Gastroesophageal sphincter (tissue), 4 donors: ENCODE measurements around the gene KDM5A. TPM values are rescaled to one million over a fixed set of nuclear protein-coding genes. Genes with fewer than 3 reads are reported as not detected.

ENCODE experiments used
- ATAC-seq: fragments of 150-250 bp; one replicate; pipeline ENCODE4 v1.9.1; 2016; ENCODE audit warnings: mild to moderate bottlenecking, moderate library complexity
- H3K27ac ChIP-seq, 4 donors: fragments of 200-600 bp; sonication (generic) in 3 of 4; 1 replicate in 3 of 4; 2 replicates in 1 of 4; pipeline ENCODE4 v1.5.1; 2016 to 2019
- H3K27me3 ChIP-seq: fragments of 200-600 bp; sonication (generic); one replicate; pipeline ENCODE4 v1.5.1; 2019
- H3K36me3 ChIP-seq, 2 donors: fragments of 200-600 bp; sonication (generic); one replicate each; pipeline ENCODE4 v1.5.1; 2019; ENCODE audit warnings: control low read depth in 1 of 2
- H3K4me1 ChIP-seq, 3 donors: fragments of 200-600 bp; sonication (generic); 1 replicate in 2 of 3; 2 replicates in 1 of 3; pipeline ENCODE4 v1.5.1; 2016 to 2019; ENCODE audit warnings: control low read depth in 2 of 3
- H3K4me3 ChIP-seq, 2 donors: fragments of 200-600 bp; sonication (generic); one replicate each; pipeline ENCODE4 v1.5.1; 2019; ENCODE audit warnings: mild to moderate bottlenecking in 1 of 2, moderate library complexity in 1 of 2
- H3K9me3 ChIP-seq, 3 donors: fragments of 200-600 bp; sonication (generic); one replicate each; pipeline ENCODE4 v1.5.1; 2017 to 2019; ENCODE audit warnings: control low read depth in 2 of 3
- CTCF ChIP-seq, 4 experiments: fragments of 200-600 bp in 2 of 4; fragments of 450-650 bp in 2 of 4; sonication (generic) in 1 of 4; IDR thresholded peaks; one replicate each; pipeline ENCODE4 v1.5.1; 2017 to 2019; ENCODE audit warnings: antibody characterized with exemption in 4 of 4, mild to moderate bottlenecking in 2 of 4, moderate library complexity in 2 of 4
- EP300 ChIP-seq: sonication (generic); formaldehyde crosslinking; IDR thresholded peaks from one replicate; pipeline ENCODE4 v1.6.1; 2017; ENCODE audit warnings: antibody characterized with exemption, mild to moderate bottlenecking
- POLR2A ChIP-seq, 2 donors: fragments of 450-650 bp; IDR thresholded peaks; one replicate each; pipeline ENCODE4 v1.6.1; 2017; ENCODE audit warnings: antibody characterized with exemption in 2 of 2, mild to moderate bottlenecking in 2 of 2, moderate library complexity in 1 of 2
- POLR2AphosphoS5 ChIP-seq: sonication (generic); formaldehyde crosslinking; IDR thresholded peaks from one replicate; pipeline ENCODE4 v1.6.1; 2017; ENCODE audit warnings: antibody characterized with exemption
- WGBS, 2 donors: methylation state at CpG; one replicate each; pipeline ENCODE4 v1.1.5; 2018; ENCODE audit warnings: low coverage in 1 of 2; 5-methylcytosine and 5-hydroxymethylcytosine counted together
- total RNA-seq, 4 donors: library from RNA; depleted of rRNA; stranded (reverse); fragments of >200 nt; gene quantifications; one replicate each; pipeline ENCODE4 v1.1.0, GENCODE V29; 2016

KDM5A gene
- total RNA-seq, 4 donors from 2014 or later: 39.3 to 87.9 (median 44.3) TPM

- WGBS, 2 donors: 80 to 100% methylated on average over 1 to 3 of the region's 3 CpGs
- H3K27me3 ChIP-seq: peaks cover 6% of the 10 kb centered on the region
- H3K4me1 ChIP-seq: no peaks in the 10 kb centered on the region
- H3K4me3 ChIP-seq: no peak overlapping the region
- no peak for TF ChIP-seq EP300
- TF ChIP-seq POLR2A (IDR thresholded peaks at IDR 0.05): no peak
- TF ChIP-seq POLR2AphosphoS5: no peak
- no peak for TF ChIP-seq CTCF (IDR thresholded peaks at IDR 0.05)
- H3K9me3 ChIP-seq: peaks cover 0 to 24% (median 0%) of the 10 kb centered on the region in 3 donors
- no peaks in the 10 kb centered on the region for H3K36me3 ChIP-seq
- H3K27ac ChIP-seq: no peak overlapping the region
- ATAC-seq: no peak
Observed at GRCh38 chr12:247271-247670, 141.8 kb downstream of the KDM5A start.

GRCh38 chr12:243381-243780 lies 145.7 kb downstream of the KDM5A start:
- Histone ChIP-seq H3K9me3 (peaks cover 0 to 21% (median 0%) of the 10 kb centered on the region in 3 donors), H3K27ac (no peak overlapping the region), H3K27me3 (peaks cover 6% of the 10 kb centered on the region), H3K4me1 (no peaks in the 10 kb centered on the region), H3K4me3 (no peak overlapping the region), H3K36me3 (no peaks in the 10 kb centered on the region)
- 35 to 46% methylated on average over 2 of the region's 4 CpGs for WGBS, 2 donors
- TF ChIP-seq CTCF (IDR thresholded peaks at IDR 0.05) (no peak), POLR2AphosphoS5 (no peak), POLR2A (IDR thresholded peaks at IDR 0.05) (no peak), EP300 (no peak)
- ATAC-seq: no peak

GRCh38 chr12:242496-242895 lies 146.6 kb downstream of the KDM5A start:
- peaks cover 0 to 17% (median 0%) of the 10 kb centered on the region in 3 donors for H3K9me3 ChIP-seq
- H3K36me3 ChIP-seq: no peaks in the 10 kb centered on the region
- no peaks in the 10 kb centered on the region for H3K4me1 ChIP-seq
- WGBS, 2 donors: 93 to 96% methylated on average over 14 to 15 of the region's 15 CpGs
- TF ChIP-seq EP300 (no peak), POLR2A (IDR thresholded peaks at IDR 0.05) (no peak), POLR2AphosphoS5 (no peak), CTCF (IDR thresholded peaks at IDR 0.05) (no peak)
- no peak overlapping the region for H3K27ac ChIP-seq
- no peak overlapping the region for H3K4me3 ChIP-seq
- H3K27me3 ChIP-seq: peaks cover 8% of the 10 kb centered on the region
- ATAC-seq: no peak

- 90 to 95% methylated on average over 3 to 9 of the region's 9 CpGs for WGBS, 2 donors
Observed at GRCh38 chr12:241266-241665, 147.9 kb downstream of the KDM5A start.

More at GRCh38 chr12:241266-241665, 147.9 kb downstream of the KDM5A start:
- Histone ChIP-seq H3K4me1 (no peaks in the 10 kb centered on the region), H3K27me3 (peaks cover 21% of the 10 kb centered on the region), H3K36me3 (no peaks in the 10 kb centered on the region), H3K4me3 (no peak overlapping the region), H3K9me3 (peaks cover 0 to 16% (median 0%) of the 10 kb centered on the region in 3 donors), H3K27ac (no peak overlapping the region)
- no peak for TF ChIP-seq CTCF (IDR thresholded peaks at IDR 0.05)
- no peak for TF ChIP-seq POLR2A (IDR thresholded peaks at IDR 0.05)
- no peak for ATAC-seq
